ENCODE results near the gene DRD4. TPM values are rescaled to one million over a fixed set of nuclear protein-coding genes. Genes with fewer than 3 reads are reported as not detected.

The DRD4 gene
- total RNA-seq, 1 donor from 2014 or later = 0.33 TPM

DNA sequence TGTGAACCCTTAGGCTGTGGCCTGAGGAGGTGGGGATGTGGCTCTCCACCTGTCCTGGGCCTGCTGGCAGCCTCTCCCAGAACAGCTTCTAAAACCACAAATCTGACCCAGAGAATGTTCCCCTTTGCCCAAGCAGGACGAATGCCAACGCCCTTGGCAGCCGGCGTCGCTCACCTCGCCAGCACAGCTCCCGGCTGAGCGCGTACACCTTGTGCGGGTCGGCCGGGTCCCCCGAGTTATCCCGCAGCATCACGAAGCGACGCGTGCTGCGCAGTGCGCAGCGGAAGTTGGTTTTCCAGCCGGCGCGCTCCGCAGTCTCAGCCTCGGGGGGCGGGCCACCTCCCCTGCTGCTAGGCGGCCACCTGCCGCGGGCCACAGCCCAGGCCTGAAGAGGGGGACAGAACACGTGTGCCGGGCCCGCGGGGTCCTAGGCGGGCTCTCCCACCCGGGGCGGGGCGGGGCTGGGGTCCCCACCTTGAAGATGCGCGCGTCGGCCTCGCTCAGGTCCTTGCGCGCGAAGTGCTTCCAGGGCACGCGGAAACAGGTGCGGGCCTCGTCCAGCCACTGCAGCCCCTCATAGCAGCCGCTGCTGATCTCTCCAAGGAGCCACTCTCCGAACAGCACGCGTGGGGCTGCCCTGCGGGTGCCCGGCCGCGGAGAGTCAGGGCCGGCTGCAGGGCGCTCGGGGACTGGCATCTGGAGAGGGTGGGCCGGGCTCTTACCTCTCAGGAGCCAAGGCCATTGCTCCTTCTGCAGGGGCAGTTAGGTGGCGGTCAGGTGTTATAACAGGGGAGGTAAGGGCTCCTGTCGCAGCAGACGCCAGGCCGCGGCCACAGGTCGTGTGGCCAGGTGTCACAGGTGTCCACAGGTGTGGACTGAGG, 22.2 kb upstream of the DRD4 start:
- Mint-ChIP-seq H3K27me3 (ENCODE audit: unreplicated experiment) (peaks cover 25% of the 10 kb centered on the region), H3K4me1 (ENCODE audit: unreplicated experiment) (peaks cover 3% of the 10 kb centered on the region), H3K27ac (ENCODE audit: unreplicated experiment) (peak overlapping the region; percentile 42), H3K9me3 (ENCODE audit: unreplicated experiment) (no peaks in the 10 kb centered on the region), H3K4me3 (ENCODE audit: unreplicated experiment) (peak overlapping the region; percentile 83), H3K36me3 (ENCODE audit: low read depth, unreplicated experiment) (peaks cover 9% of the 10 kb centered on the region)
- TF ChIP-seq, protein P1, sequence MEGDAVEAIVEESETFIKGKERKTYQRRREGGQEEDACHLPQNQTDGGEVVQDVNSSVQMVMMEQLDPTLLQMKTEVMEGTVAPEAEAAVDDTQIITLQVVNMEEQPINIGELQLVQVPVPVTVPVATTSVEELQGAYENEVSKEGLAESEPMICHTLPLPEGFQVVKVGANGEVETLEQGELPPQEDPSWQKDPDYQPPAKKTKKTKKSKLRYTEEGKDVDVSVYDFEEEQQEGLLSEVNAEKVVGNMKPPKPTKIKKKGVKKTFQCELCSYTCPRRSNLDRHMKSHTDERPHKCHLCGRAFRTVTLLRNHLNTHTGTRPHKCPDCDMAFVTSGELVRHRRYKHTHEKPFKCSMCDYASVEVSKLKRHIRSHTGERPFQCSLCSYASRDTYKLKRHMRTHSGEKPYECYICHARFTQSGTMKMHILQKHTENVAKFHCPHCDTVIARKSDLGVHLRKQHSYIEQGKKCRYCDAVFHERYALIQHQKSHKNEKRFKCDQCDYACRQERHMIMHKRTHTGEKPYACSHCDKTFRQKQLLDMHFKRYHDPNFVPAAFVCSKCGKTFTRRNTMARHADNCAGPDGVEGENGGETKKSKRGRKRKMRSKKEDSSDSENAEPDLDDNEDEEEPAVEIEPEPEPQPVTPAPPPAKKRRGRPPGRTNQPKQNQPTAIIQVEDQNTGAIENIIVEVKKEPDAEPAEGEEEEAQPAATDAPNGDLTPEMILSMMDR (IDR thresholded peaks at IDR 0.05; ENCODE audit: unreplicated experiment) = no peak
- no peak for DNase-seq (ENCODE audit: low spot score)

DNA sequence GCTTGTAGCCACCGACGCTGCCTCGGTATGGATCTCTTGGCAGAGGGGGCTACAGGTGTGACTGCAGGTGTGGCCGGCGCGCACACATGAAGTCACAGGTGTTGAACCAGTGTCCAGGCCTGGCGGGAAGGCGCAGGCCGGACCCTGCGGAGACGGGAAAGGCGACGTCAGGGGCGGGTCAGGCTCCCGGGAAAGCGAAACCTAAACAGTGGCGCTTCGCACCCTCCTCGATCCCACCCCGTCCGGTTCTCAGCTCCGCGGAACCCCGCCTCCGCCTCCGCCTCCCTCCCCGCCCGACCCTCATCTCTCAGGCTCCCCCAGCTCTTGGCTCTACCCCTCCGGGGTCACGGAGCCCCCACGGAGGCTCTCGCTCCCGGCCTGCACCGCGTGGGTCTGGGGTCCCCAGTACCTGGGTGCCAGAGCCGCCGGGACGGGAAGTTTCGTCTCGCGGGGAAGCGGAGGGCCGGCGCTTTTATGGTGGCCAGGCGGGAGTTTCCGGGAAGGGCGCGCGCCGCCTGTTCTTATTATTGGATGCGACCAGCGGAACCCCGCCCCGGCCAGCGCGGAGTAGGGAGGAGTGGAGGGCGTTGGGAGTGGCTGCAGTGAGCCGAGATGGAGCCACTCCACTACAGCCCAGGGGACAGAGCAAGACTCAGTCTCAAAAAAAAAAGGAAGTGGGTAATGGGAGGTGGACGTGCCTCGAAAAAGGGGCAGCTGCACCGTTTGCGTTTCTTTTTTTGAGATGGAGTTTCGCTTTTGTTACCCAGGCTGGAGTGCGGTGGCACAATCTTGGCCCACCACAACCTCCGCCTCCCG, 21.4 kb upstream of the DRD4 start, which contains the start of gene IRF7:
Gene IRF7 (minus strand): TSS at position 447 of the 816 bp plus-strand sequence. CDS start 586 bp downstream, outside the sequence.
- H3K4me3 Mint-ChIP-seq (ENCODE audit: unreplicated experiment) = peak within 1 kb of the TSS; percentile 83
- H3K27me3 Mint-ChIP-seq (ENCODE audit: unreplicated experiment) = peaks cover 25% of the 10 kb centered on the region
- peaks cover 3% of the 10 kb centered on the region for H3K4me1 Mint-ChIP-seq (ENCODE audit: unreplicated experiment)
- peaks cover 9% of the 10 kb centered on the region for H3K36me3 Mint-ChIP-seq (ENCODE audit: low read depth, unreplicated experiment)
- TF ChIP-seq, protein P1 (IDR thresholded peaks at IDR 0.05; ENCODE audit: unreplicated experiment) = no peak
- no peaks in the 10 kb centered on the region for H3K9me3 Mint-ChIP-seq (ENCODE audit: unreplicated experiment)
- DNase-seq (ENCODE audit: low spot score) = peak; percentile 87
- peak within 1 kb of the TSS; percentile 42 for H3K27ac Mint-ChIP-seq (ENCODE audit: unreplicated experiment)

DNA sequence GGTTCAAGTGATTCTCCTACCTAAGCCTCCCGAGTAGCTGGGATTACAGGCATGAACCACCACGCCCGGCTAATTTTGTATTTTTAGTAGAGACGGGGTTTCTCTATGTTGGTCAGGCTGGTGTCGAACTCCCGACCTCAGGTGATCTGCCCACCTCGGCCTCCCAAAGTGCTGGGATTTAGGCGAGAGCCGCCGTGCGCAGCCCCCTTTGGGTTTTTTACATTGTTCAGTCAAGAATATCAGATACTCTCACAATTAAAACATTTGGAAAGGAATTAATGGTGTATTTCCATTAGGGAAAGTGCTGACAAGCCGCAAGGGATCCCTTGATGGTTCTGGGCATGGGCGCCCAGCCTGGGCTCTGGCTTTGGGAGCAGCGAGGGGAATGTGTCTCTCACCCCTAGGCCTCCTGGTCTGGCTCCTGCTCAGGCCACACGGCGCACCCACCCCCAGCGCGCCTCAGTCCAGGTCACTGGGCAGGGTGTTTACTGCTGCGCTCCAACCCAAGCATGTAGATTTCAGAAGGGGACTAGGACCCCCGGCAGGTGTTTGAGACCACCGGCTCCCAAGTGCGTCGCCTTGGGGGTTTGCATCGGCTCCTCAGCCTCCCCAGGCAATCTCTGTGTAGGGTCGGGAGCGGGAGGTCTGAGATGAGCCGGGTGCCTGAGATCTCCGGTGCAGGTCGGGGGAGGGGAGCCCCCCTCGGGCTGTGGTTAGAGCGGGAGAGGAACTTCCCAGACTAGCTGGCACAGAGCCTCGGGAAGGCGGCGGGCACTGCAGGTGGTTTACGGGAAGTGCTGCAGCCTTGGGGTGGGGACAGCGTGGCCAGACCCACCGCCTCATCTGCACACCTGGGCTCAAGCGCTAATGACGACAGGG, 20.5 kb upstream of the DRD4 start:
- Mint-ChIP-seq H3K9me3 (ENCODE audit: unreplicated experiment) (no peaks in the 10 kb centered on the region), H3K27ac (ENCODE audit: unreplicated experiment) (no peak overlapping the region), H3K36me3 (ENCODE audit: low read depth, unreplicated experiment) (peaks cover 9% of the 10 kb centered on the region), H3K4me1 (ENCODE audit: unreplicated experiment) (peaks cover 3% of the 10 kb centered on the region), H3K4me3 (ENCODE audit: unreplicated experiment) (no peak overlapping the region), H3K27me3 (ENCODE audit: unreplicated experiment) (peaks cover 25% of the 10 kb centered on the region)
- TF ChIP-seq, protein P1 (IDR thresholded peaks at IDR 0.05; ENCODE audit: unreplicated experiment) = no peak
- no peak for DNase-seq (ENCODE audit: low spot score)

GRCh38 chr11:617199-617911, 19.7 kb upstream of the DRD4 start:
- no peak overlapping the region for H3K27ac Mint-ChIP-seq (ENCODE audit: unreplicated experiment)
- peaks cover 18% of the 10 kb centered on the region for H3K27me3 Mint-ChIP-seq (ENCODE audit: unreplicated experiment)
- H3K4me1 Mint-ChIP-seq (ENCODE audit: unreplicated experiment) = no peaks in the 10 kb centered on the region
- no peaks in the 10 kb centered on the region for H3K9me3 Mint-ChIP-seq (ENCODE audit: unreplicated experiment)
- peaks cover 2% of the 10 kb centered on the region for H3K36me3 Mint-ChIP-seq (ENCODE audit: low read depth, unreplicated experiment)
- no peak for DNase-seq (ENCODE audit: low spot score)
- H3K4me3 Mint-ChIP-seq (ENCODE audit: unreplicated experiment) = no peak overlapping the region
- TF ChIP-seq, protein P1 (IDR thresholded peaks at IDR 0.05; ENCODE audit: unreplicated experiment) = no peak

All from endothelial cell (in vitro differentiated cells).